C4-2B (cell line): Measurements from ENCODE around the gene GPR3.

Experiments used
- CTCF ChIP-seq: fragments of 450-650 bp; conservative IDR thresholded peaks from 2 replicates; pipeline ENCODE4 v1.5.1; 2017; ENCODE audit warnings: mild to moderate bottlenecking
- ZFX ChIP-seq: fragments of 450-650 bp; IDR thresholded peaks from 2 replicates; pipeline ENCODE4 v1.6.1; 2017

DNA sequence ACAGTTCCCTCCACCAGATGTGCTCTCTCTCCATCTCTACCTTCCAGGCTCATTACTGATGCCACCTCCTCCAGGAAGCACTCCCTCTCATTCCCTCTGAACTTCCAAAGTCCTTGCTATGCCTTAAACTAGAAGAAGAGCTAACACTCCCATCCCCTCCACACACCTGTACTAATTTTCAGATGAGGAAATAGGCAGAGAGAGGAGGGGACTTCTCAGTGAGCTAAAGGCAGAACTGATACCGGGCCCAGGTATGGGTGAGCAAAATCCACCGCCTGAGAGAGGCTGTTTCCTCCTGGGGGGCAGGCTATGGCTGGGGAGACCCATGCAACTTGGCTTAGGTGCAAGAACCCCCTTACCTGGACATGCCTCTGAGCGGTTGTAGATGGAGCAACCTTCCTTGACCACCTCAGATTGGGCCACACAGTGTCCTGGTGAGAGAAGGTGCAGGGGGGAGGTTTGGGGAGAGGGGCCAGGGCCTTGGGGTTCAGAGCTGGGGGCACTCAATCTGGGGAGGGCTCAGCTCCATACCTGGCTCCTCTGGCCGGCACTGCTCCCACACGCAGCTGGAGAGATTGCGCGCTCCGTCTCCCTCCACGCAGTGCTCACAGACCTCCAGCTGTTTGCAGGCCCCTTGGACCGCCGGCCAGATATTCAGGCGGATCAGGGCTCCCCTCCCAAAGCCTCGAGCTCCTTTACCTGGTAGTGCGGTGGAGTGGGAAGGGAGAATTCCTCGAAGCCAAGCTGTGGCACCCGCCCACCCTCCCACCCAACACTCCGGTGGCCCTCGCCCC, 10.3 kb upstream of the GPR3 start:
- TF ChIP-seq ZFX (no peak), CTCF (no peak)
